ENCODE data around the gene TCAF1. TPM values are rescaled to one million over a fixed set of nuclear protein-coding genes. Genes with fewer than 3 reads are reported as not detected.

The TCAF1 gene
- total RNA-seq, 4 donors from 2014 or later, result 55.2 to 70.0 (median 58.8) TPM

Other genes with a start within 250 kb of the TCAF1 start
- under 1 TPM in 1 of 4 donors, not detected in 3; 0.40 TPM for gene CTAGE6, start 144.5 kb downstream of the TCAF1 start, total RNA-seq
- gene OR2F2, start 33.1 kb upstream of the TCAF1 start, total RNA-seq, result not detected
- gene OR2F1, start 52.7 kb upstream of the TCAF1 start, total RNA-seq, result not detected
- gene OR6B1, start 98.1 kb upstream of the TCAF1 start, total RNA-seq, result not detected
- not detected for gene OR2A5, start 146.8 kb upstream of the TCAF1 start, total RNA-seq
- not detected for gene OR2A25, start 167.6 kb upstream of the TCAF1 start, total RNA-seq
- gene OR2A12, start 184.1 kb upstream of the TCAF1 start, total RNA-seq, result not detected
- not detected for gene OR2A2, start 207.4 kb upstream of the TCAF1 start, total RNA-seq
- not detected for gene OR2A14, start 221.0 kb upstream of the TCAF1 start, total RNA-seq